B cell (primary cell): ENCODE results near the gene TMX4. TPM values are rescaled to one million over a fixed set of nuclear protein-coding genes. Genes with fewer than 3 reads are reported as not detected.

Experiments
- ATAC-seq: fragments of 200-7000 bp; cut with Tn5 transposase; one replicate; pipeline ENCODE4 v1.10.0; 2021; ENCODE audit warnings: low read depth, mild to moderate bottlenecking, moderate number of reproducible peaks, moderate library complexity
- CTCF ChIA-PET: fragments of 350-600 bp; sonication (Branson Sonifier 250); formaldehyde crosslinking; loops from one replicate; lab custom pipeline; 2021; ENCODE audit warnings: antibody characterized with exemption, inconsistent platforms; lab: Charles Lee
- POLR2A ChIA-PET: fragments of 350-600 bp; sonication (Branson Sonifier 250); formaldehyde crosslinking; loops from one replicate; lab custom pipeline; 2021; ENCODE audit warnings: antibody characterized with exemption; lab: Charles Lee
- DNase-seq: peaks from one replicate; pipeline ENCODE4 v3.0.0; 2013
- H2AFZ ChIP-seq: 2 replicates; pipeline ENCODE4 v1.6.1; 2012; ENCODE audit warnings: mild to moderate bottlenecking, low read depth, low read length; ENCODE audit not compliant: insufficient read depth, poor library complexity, severe bottlenecking
- H3K27ac ChIP-seq, 2 donors: 1 replicate in 1 of 2; 2 replicates in 1 of 2; pipeline ENCODE4 v1.5.1; 2012 to 2013; ENCODE audit warnings: low read length in 2 of 2, mild to moderate bottlenecking in 2 of 2, moderate library complexity in 1 of 2
- H3K27me3 ChIP-seq, 4 experiments: fragments of 200-600 bp in 1 of 4; sonication (generic) in 1 of 4; replicated peaks in 1 of 4; 1 replicate in 2 of 4; 2 replicates in 2 of 4; pipeline versions ENCODE4 v1.6.1 to v1.7.0; 2013 to 2016; ENCODE audit warnings: low read length in 3 of 4, mild to moderate bottlenecking in 2 of 4, mixed read lengths in 1 of 4, moderate library complexity in 1 of 4; ENCODE audit not compliant: insufficient read depth in 4 of 4, control insufficient read depth in 3 of 4; ENCODE audit errors: control extremely low read depth in 1 of 4
- H3K36me3 ChIP-seq, 2 experiments: replicated peaks in 1 of 2; 1 replicate in 1 of 2; 2 replicates in 1 of 2; pipeline versions ENCODE4 v1.6.1 to v1.7.1; 2013; ENCODE audit warnings: low read length in 1 of 2; ENCODE audit not compliant: insufficient read depth in 2 of 2, control insufficient read depth in 1 of 2; ENCODE audit errors: control extremely low read depth in 1 of 2, extremely low read depth in 1 of 2
- H3K4me1 ChIP-seq, 2 donors: fragments of 200-600 bp in 1 of 2; sonication (generic) in 1 of 2; 1 replicate in 1 of 2; 2 replicates in 1 of 2; pipeline versions ENCODE4 v1.5.1 to v1.6.1; 2013 to 2017; ENCODE audit warnings: low read length in 2 of 2; ENCODE audit not compliant: control insufficient read depth in 2 of 2, insufficient read depth in 2 of 2
- H3K4me2 ChIP-seq: replicated peaks from 2 replicates; pipeline ENCODE3; 2012; ENCODE audit warnings: mild to moderate bottlenecking, low read depth, low read length; ENCODE audit not compliant: poor library complexity, severe bottlenecking
- H3K4me3 ChIP-seq, 5 experiments: fragments of 200-600 bp in 1 of 5; sonication (generic) in 1 of 5; 1 replicate in 3 of 5; 2 replicates in 2 of 5; pipeline versions ENCODE4 v1.5.1 to v1.7.0; 2011 to 2016; ENCODE audit warnings: low read length in 4 of 5, mild to moderate bottlenecking in 4 of 5, low read depth in 2 of 5, control low read depth in 1 of 5, moderate library complexity in 1 of 5; ENCODE audit not compliant: insufficient read depth in 1 of 5; ENCODE audit errors: control extremely low read depth in 1 of 5, extremely low read depth in 1 of 5
- H3K79me2 ChIP-seq: fragments of 200-600 bp; sonication (generic); one replicate; pipeline ENCODE4 v1.6.0; 2016; ENCODE audit warnings: low read length; ENCODE audit not compliant: control insufficient read depth, insufficient read depth
- H3K9ac ChIP-seq: fragments of 200-600 bp; sonication (generic); 2 replicates; pipeline ENCODE4 v1.6.1; 2017; ENCODE audit warnings: mild to moderate bottlenecking, low read length, moderate library complexity
- H3K9me3 ChIP-seq, 3 donors: one replicate each; pipeline versions ENCODE4 v1.6.1 to v1.7.1; 2013; ENCODE audit warnings: low read length in 2 of 3; ENCODE audit not compliant: control insufficient read depth in 2 of 3, insufficient read depth in 1 of 3; ENCODE audit errors: control extremely low read depth in 1 of 3
- H4K20me1 ChIP-seq: 2 replicates; pipeline ENCODE4 v1.6.0; 2012; ENCODE audit warnings: mild to moderate bottlenecking, low read length; ENCODE audit not compliant: insufficient read depth, control insufficient read depth, poor library complexity, severe bottlenecking
- H3K27ac Mint-ChIP-seq: one replicate; pipeline ENCODE4 v1.8.0; 2021; ENCODE audit warnings: mixed read lengths
- H3K27me3 Mint-ChIP-seq: one replicate; pipeline ENCODE4 v1.8.0; 2021; ENCODE audit warnings: mixed read lengths
- H3K4me1 Mint-ChIP-seq: one replicate; pipeline ENCODE4 v1.8.0; 2021; ENCODE audit warnings: mixed read lengths
- H3K4me3 Mint-ChIP-seq: one replicate; pipeline ENCODE4 v1.8.0; 2021; ENCODE audit warnings: mixed read lengths
- H3K9me3 Mint-ChIP-seq: one replicate; pipeline ENCODE4 v1.8.0; 2022; ENCODE audit warnings: mixed read lengths; ENCODE audit not compliant: insufficient read depth
- CTCF ChIP-seq: fragments of 200-600 bp; IDR thresholded peaks from one replicate; pipeline ENCODE4 v1.8.0; 2022; ENCODE audit warnings: antibody characterized with exemption, mild to moderate bottlenecking
- EZH2 ChIP-seq: IDR thresholded peaks from 2 replicates; pipeline ENCODE4 v1.6.1; 2012; ENCODE audit warnings: borderline replicate concordance, low read depth, mild to moderate bottlenecking, moderate library complexity, low read length; ENCODE audit not compliant: insufficient read depth, poor library complexity, severe bottlenecking
- WGBS: methylation state at CpG from one replicate; pipeline ENCODE4 v1.1.5; 2013; ENCODE audit warnings: missing lambda C conversion rate; ENCODE audit not compliant: insufficient coverage; 5-methylcytosine and 5-hydroxymethylcytosine counted together
- intact Hi-C: fragments of 100-400 bp; cut with micrococcal nuclease; formaldehyde crosslinking; loops from one replicate; pipeline ENCODE4 v1.10.0; 2022
- polyA plus RNA-seq: library from polyadenylated mRNA; depleted of rRNA; stranded (reverse); fragments of >200 nt; gene quantifications from 2 replicates; pipeline ENCODE4 v1.2.3, GENCODE V29; 2012
- total RNA-seq, 2 donors: library from RNA; stranded (reverse); fragments of 120-200 nt in 1 of 2; gene quantifications; 1 replicate in 1 of 2; 2 replicates in 1 of 2; pipeline versions ENCODE4 v1.2.3 to v1.2.4, GENCODE V29; 2013 to 2022

TMX4 gene
- total and polyA plus RNA-seq, 2 donors (not counting 1 experiment from before 2014, with no cell fraction given) = 5.8 to 62.9 TPM

DNA sequence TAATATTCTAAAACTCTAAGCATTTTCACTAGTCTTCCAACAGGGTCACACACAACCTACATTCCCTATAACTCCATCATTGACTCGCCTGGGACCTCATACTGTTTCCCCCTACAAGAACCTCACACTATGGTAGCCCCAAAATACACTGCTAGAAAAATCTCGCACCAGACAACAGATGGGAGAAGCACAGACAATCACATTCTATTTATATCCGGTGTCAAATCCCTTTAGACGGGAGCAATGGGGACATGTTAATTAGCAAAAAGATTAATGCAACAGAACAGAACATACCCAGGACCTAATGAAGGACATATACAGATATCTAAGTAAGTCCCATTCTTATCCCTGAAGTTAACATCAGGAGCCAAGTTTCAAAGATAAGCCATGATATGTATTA is 33.6 kb downstream of the TMX4 start:
- H3K79me2 ChIP-seq = no peaks in the 10 kb centered on the region
- DNase-seq = no peak
- no peaks in the 10 kb centered on the region for H3K4me1 Mint-ChIP-seq
- intact Hi-C loops = no loop called here
- no peaks in the 10 kb centered on the region for H3K27me3 ChIP-seq
- H3K4me3 ChIP-seq = no peak overlapping the region
- H3K9me3 ChIP-seq = no peaks in the 10 kb centered on the region
- no peak overlapping the region for H2AFZ ChIP-seq
- no peak overlapping the region for H3K27ac Mint-ChIP-seq
- TF ChIP-seq EZH2 = no peak
- TF ChIP-seq CTCF = no peak
- 93% methylated on average over 3 of the region's 4 CpGs for WGBS
- no peak overlapping the region for H3K27ac ChIP-seq
- ATAC-seq = no peak
- no peak overlapping the region for H3K9ac ChIP-seq
- no peaks in the 10 kb centered on the region for H4K20me1 ChIP-seq
- POLR2A ChIA-PET = no interaction called here
- no peaks in the 10 kb centered on the region for H3K4me1 ChIP-seq
- H3K9me3 Mint-ChIP-seq = no peaks in the 10 kb centered on the region
- H3K4me3 Mint-ChIP-seq = no peak overlapping the region
- H3K36me3 ChIP-seq = peaks cover 11 to 37% of the 10 kb centered on the region in 2 experiments
- CTCF ChIA-PET = no interaction called here
- H3K4me2 ChIP-seq = no peak overlapping the region
- no peaks in the 10 kb centered on the region for H3K27me3 Mint-ChIP-seq

GRCh38 chr20:7984192-7984591 is 35.4 kb downstream of the TMX4 start:
- DNase-seq (no peak), ATAC-seq (no peak)
- no peaks in the 10 kb centered on the region for H3K27me3 ChIP-seq
- ChIA-PET CTCF (no interaction called here), POLR2A (no interaction called here)
- no peak for TF ChIP-seq CTCF
- TF ChIP-seq EZH2 = no peak
- Mint-ChIP-seq H3K9me3 (no peaks in the 10 kb centered on the region), H3K4me3 (no peak overlapping the region), H3K27me3 (no peaks in the 10 kb centered on the region), H3K4me1 (no peaks in the 10 kb centered on the region), H3K27ac (no peak overlapping the region)
- H4K20me1 ChIP-seq = no peaks in the 10 kb centered on the region
- no peaks in the 10 kb centered on the region for H3K4me1 ChIP-seq
- H3K36me3 ChIP-seq = peaks cover 9 to 37% of the 10 kb centered on the region in 2 experiments
- H3K79me2 ChIP-seq = no peaks in the 10 kb centered on the region
- no peak overlapping the region for H3K9ac ChIP-seq
- no peak overlapping the region for H2AFZ ChIP-seq
- no peak overlapping the region for H3K4me2 ChIP-seq
- intact Hi-C loops = loop anchor here (5.0 kb wide), 1 partner anchor 33 kb away; the partner anchor contains the start of gene TMX4
- no peak overlapping the region for H3K4me3 ChIP-seq
- H3K9me3 ChIP-seq = no peaks in the 10 kb centered on the region
- H3K27ac ChIP-seq = no peak overlapping the region
- WGBS = 100% methylated on average over 1 of the region's 2 CpGs
